ENCODE results near the gene SMPX.

The SMPX gene

DNA sequence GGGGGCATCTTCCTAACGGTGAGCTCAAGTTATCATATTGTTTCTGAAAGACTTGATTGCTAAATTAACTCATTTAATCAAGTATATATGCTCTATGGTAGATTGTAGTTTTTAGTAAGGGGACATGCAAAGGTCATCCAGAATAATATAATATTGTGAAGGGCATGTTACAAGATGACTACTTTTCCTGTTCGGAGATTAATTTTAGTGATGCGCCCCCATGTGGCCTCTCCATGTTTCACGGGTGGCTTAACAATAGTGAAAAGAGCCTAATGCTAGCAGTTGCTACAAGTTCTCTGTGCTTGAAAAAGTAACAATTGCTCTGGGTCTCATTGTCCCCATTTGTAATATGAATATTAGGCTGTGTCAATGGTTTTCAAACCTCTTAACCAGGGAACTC lies 12.2 kb downstream of the SMPX start:
- Histone ChIP-seq H3K27ac (replicated peaks) (no peak overlapping the region), H3K4me3 (replicated peaks; ENCODE audit: insufficient read depth, low read length) (no peak overlapping the region), H3K27me3 (ENCODE audit: insufficient read depth, poor library complexity, severe bottlenecking) (peaks cover 4% of the 10 kb centered on the region)
- TF ChIP-seq SPI1 (IDR thresholded peaks at IDR 0.05; ENCODE audit: borderline replicate concordance, low read depth) (no peak), GABPA (IDR thresholded peaks at IDR 0.05; ENCODE audit: low read depth) (no peak)
- TF ChIP-seq, protein P1, sequence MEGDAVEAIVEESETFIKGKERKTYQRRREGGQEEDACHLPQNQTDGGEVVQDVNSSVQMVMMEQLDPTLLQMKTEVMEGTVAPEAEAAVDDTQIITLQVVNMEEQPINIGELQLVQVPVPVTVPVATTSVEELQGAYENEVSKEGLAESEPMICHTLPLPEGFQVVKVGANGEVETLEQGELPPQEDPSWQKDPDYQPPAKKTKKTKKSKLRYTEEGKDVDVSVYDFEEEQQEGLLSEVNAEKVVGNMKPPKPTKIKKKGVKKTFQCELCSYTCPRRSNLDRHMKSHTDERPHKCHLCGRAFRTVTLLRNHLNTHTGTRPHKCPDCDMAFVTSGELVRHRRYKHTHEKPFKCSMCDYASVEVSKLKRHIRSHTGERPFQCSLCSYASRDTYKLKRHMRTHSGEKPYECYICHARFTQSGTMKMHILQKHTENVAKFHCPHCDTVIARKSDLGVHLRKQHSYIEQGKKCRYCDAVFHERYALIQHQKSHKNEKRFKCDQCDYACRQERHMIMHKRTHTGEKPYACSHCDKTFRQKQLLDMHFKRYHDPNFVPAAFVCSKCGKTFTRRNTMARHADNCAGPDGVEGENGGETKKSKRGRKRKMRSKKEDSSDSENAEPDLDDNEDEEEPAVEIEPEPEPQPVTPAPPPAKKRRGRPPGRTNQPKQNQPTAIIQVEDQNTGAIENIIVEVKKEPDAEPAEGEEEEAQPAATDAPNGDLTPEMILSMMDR (IDR thresholded peaks at IDR 0.05; ENCODE audit: insufficient read depth, low read length): peak; percentile 21
- peak in 1 of 2 experiments; percentile 13 for DNase-seq (ENCODE audit: low read depth in 1 of 2, low spot score in 1 of 2)

DNA sequence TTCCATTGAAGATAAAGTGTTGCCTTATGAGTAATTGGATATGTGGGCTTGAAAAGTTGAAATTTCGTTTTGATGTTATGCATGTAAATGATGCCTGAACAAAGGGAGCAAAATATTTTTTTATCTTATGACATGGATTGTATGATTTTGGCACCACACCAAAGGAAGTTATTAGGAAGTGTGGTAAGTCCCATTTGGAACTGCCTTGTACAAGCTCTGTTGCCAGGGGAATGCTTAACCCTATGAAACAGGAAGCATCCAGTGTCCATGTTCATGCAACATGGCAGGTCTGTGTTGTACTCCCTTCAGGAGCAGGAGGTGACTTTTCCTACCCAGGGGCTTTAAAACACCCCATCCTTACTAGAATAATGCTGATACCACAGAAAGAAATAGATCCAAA lies 13.2 kb downstream of the SMPX start:
- TF ChIP-seq, protein P1 (IDR thresholded peaks at IDR 0.05; ENCODE audit: insufficient read depth, low read length): no peak
- TF ChIP-seq, protein P2, sequence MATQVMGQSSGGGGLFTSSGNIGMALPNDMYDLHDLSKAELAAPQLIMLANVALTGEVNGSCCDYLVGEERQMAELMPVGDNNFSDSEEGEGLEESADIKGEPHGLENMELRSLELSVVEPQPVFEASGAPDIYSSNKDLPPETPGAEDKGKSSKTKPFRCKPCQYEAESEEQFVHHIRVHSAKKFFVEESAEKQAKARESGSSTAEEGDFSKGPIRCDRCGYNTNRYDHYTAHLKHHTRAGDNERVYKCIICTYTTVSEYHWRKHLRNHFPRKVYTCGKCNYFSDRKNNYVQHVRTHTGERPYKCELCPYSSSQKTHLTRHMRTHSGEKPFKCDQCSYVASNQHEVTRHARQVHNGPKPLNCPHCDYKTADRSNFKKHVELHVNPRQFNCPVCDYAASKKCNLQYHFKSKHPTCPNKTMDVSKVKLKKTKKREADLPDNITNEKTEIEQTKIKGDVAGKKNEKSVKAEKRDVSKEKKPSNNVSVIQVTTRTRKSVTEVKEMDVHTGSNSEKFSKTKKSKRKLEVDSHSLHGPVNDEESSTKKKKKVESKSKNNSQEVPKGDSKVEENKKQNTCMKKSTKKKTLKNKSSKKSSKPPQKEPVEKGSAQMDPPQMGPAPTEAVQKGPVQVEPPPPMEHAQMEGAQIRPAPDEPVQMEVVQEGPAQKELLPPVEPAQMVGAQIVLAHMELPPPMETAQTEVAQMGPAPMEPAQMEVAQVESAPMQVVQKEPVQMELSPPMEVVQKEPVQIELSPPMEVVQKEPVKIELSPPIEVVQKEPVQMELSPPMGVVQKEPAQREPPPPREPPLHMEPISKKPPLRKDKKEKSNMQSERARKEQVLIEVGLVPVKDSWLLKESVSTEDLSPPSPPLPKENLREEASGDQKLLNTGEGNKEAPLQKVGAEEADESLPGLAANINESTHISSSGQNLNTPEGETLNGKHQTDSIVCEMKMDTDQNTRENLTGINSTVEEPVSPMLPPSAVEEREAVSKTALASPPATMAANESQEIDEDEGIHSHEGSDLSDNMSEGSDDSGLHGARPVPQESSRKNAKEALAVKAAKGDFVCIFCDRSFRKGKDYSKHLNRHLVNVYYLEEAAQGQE (IDR thresholded peaks at IDR 0.05; ENCODE audit: insufficient replicate concordance, low read depth): no peak
- TF ChIP-seq SPI1 (IDR thresholded peaks at IDR 0.05; ENCODE audit: borderline replicate concordance, low read depth) (no peak), POLR2AphosphoS5 (IDR thresholded peaks at IDR 0.05; ENCODE audit: low read depth) (no peak), GABPA (IDR thresholded peaks at IDR 0.05; ENCODE audit: low read depth) (no peak)
- Histone ChIP-seq H3K4me3 (replicated peaks; ENCODE audit: insufficient read depth, low read length) (no peak overlapping the region), H3K27me3 (ENCODE audit: insufficient read depth, poor library complexity, severe bottlenecking) (peaks cover 4% of the 10 kb centered on the region), H3K27ac (replicated peaks) (no peak overlapping the region)
- no peak for DNase-seq (ENCODE audit: low read depth in 1 of 2, low spot score in 1 of 2)

DNA sequence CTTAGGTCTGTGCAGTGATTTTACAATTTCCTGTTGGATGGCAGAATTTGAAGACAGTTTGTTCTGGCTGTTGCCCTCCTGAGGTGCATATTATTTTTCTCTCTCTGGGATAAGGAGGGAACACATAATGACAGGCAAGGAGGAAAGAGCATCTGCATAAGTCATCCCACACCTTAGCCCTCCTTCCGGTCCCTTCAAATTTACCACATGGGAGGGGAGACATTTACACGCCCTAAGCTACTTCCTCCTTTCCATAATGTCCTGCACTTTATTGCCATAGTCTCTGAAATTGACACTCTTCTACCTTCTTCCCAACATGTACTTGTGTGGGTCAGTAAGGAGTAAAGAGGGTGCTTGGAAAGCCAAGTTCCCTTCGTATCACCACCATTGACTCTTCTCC lies 13.9 kb downstream of the SMPX start:
- no peak for DNase-seq (ENCODE audit: low read depth in 1 of 2, low spot score in 1 of 2)
- Histone ChIP-seq H3K27ac (replicated peaks) (no peak overlapping the region), H3K27me3 (ENCODE audit: insufficient read depth, poor library complexity, severe bottlenecking) (peaks cover 4% of the 10 kb centered on the region), H3K4me3 (replicated peaks; ENCODE audit: insufficient read depth, low read length) (no peak overlapping the region)
- TF ChIP-seq SPI1 (IDR thresholded peaks at IDR 0.05; ENCODE audit: borderline replicate concordance, low read depth) (no peak), GABPA (IDR thresholded peaks at IDR 0.05; ENCODE audit: low read depth) (no peak), POLR2AphosphoS5 (IDR thresholded peaks at IDR 0.05; ENCODE audit: low read depth) (no peak)
- TF ChIP-seq, protein P2 (IDR thresholded peaks at IDR 0.05; ENCODE audit: insufficient replicate concordance, low read depth): no peak
- TF ChIP-seq, protein P1 (IDR thresholded peaks at IDR 0.05; ENCODE audit: insufficient read depth, low read length): no peak

Data from HL-60 (cell line).